Measurements from ENCODE around the gene MEX3A. TPM values are rescaled to one million over a fixed set of nuclear protein-coding genes. Genes with fewer than 3 reads are reported as not detected.

The MEX3A gene
- total RNA-seq, 1 experiment from 2014 or later: 5.0 TPM

DNA sequence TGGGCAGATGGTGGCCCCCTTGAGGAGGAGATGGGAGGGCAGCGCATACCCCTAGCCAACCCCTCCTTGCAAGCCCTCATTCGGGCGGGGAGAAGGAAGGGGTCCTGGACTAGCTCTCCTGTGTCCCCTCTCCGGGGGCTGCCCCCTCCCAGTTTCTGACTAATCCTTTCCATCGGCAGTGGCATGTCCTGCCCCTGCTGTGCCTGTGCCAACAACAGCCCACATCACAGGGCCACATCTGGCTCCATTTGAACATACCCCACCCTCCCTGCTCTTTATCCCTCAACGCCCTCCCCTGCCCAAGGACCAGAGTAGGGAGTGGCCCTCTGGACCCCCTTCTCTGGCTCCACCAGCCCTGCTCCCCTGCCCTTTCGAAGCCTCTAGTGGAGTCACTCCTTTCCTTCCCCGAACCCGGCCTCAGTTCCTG lies 21.3 kb upstream of the MEX3A start:
- peak overlapping the region; percentile 89 for H3K27ac Mint-ChIP-seq (ENCODE audit: unreplicated experiment)
- H3K4me3 Mint-ChIP-seq (ENCODE audit: low read depth, unreplicated experiment): peak overlapping the region; percentile 64
- intact Hi-C loops (cut with micrococcal nuclease; ENCODE audit: unreplicated experiment): no loop called here
- CTCF ChIA-PET: interaction anchor here (19.9 kb wide), 1 partner anchor 24 kb away, joined by 356 read pairs; no protein-coding TSS in a partner anchor
- H3K27me3 Mint-ChIP-seq (ENCODE audit: unreplicated experiment): no peaks in the 10 kb centered on the region
- DNase-seq: peak; percentile 54
- H3K36me3 Mint-ChIP-seq (ENCODE audit: insufficient read depth, unreplicated experiment): peaks cover 36% of the 10 kb centered on the region
- BruUV-seq (replicated peaks): no TSS peak
- no peaks in the 10 kb centered on the region for H3K9me3 Mint-ChIP-seq (ENCODE audit: low read depth, unreplicated experiment)
- H3K4me1 Mint-ChIP-seq (ENCODE audit: low read depth, unreplicated experiment): peaks cover 80% of the 10 kb centered on the region
- TF ChIP-seq, protein P1, sequence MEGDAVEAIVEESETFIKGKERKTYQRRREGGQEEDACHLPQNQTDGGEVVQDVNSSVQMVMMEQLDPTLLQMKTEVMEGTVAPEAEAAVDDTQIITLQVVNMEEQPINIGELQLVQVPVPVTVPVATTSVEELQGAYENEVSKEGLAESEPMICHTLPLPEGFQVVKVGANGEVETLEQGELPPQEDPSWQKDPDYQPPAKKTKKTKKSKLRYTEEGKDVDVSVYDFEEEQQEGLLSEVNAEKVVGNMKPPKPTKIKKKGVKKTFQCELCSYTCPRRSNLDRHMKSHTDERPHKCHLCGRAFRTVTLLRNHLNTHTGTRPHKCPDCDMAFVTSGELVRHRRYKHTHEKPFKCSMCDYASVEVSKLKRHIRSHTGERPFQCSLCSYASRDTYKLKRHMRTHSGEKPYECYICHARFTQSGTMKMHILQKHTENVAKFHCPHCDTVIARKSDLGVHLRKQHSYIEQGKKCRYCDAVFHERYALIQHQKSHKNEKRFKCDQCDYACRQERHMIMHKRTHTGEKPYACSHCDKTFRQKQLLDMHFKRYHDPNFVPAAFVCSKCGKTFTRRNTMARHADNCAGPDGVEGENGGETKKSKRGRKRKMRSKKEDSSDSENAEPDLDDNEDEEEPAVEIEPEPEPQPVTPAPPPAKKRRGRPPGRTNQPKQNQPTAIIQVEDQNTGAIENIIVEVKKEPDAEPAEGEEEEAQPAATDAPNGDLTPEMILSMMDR (IDR thresholded peaks at IDR 0.05; ENCODE audit: unreplicated experiment): no peak

DNA sequence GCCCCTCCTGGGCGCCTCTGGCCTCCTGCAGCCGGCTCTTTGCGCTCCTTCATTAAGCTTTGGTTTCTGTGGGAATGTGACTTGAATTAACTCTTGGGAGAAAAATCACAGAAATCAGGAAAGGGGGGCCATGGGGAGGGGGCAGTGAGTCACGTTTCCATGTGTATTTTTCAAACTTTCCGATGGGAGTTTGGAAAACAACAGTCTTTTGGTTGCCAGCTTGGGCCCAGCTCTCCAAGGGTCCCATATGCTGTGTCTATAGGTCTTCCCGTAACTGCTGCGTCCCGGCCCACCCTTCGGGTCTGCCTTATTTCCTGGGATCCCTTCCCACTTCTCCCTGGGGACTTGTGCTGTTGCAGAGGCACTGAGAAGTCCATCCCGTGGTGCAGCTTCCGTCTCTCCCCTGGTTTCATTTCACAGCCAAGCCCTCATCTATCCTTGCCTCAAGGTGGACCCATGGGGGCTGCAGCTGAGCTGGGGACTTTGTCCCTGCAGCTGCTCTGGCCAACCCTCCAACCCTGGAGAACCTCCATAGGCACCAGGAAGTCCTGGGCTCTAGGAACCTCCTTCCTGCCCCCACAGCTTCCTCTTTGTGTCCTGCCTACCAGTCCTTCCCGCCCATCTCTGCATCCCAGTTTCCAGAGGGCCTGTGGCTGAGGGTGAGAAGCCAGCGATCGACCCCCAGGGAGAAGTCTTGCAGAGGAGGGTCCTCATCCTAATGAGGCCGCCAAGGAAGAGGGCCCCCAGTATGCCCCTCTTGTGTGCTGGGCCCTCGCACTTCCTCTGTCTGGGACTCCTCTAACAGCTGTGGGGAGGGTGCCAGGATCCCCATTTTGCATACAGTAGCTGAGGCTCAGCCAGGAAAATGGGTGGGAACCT lies 20.6 kb upstream of the MEX3A start:
- no peak overlapping the region for H3K4me3 Mint-ChIP-seq (ENCODE audit: low read depth, unreplicated experiment)
- CTCF ChIA-PET: interaction anchor here (1.1 to 19.9 kb wide), 2 partner anchors 25 to 51 kb away, joined by 3 to 356 read pairs; partner anchors contain the start of gene SEMA4A
- TF ChIP-seq, protein P1 (IDR thresholded peaks at IDR 0.05; ENCODE audit: unreplicated experiment): no peak
- BruUV-seq (replicated peaks): no TSS peak
- H3K27ac Mint-ChIP-seq (ENCODE audit: unreplicated experiment): peak overlapping the region; percentile 89
- DNase-seq: no peak
- intact Hi-C loops (cut with micrococcal nuclease; ENCODE audit: unreplicated experiment): no loop called here
- peaks cover 82% of the 10 kb centered on the region for H3K4me1 Mint-ChIP-seq (ENCODE audit: low read depth, unreplicated experiment)
- no peaks in the 10 kb centered on the region for H3K27me3 Mint-ChIP-seq (ENCODE audit: unreplicated experiment)
- no peaks in the 10 kb centered on the region for H3K9me3 Mint-ChIP-seq (ENCODE audit: low read depth, unreplicated experiment)
- H3K36me3 Mint-ChIP-seq (ENCODE audit: insufficient read depth, unreplicated experiment): peaks cover 36% of the 10 kb centered on the region

DNA sequence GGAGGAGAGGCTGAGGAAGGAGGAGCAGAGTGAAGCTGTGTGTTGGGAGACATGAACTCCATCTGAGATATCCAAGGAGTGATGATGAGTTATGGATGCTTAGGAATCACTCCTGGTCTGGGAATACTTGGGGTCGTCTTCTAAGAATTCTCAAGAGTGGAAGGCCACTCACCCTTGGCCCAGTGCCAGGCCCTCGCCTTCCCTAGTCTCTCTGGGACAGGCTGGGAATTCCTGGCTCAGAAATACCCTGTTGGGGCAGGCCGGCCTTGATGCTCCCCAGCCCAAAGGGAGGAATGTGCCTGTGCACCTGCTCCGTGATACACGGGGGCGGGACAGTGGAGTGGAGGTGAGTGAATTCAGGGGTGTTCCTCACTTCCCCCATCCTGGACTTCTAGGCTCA lies 19.6 kb upstream of the MEX3A start:
- TF ChIP-seq, protein P1 (IDR thresholded peaks at IDR 0.05; ENCODE audit: unreplicated experiment): no peak
- no peak overlapping the region for H3K27ac Mint-ChIP-seq (ENCODE audit: unreplicated experiment)
- no peak overlapping the region for H3K4me3 Mint-ChIP-seq (ENCODE audit: low read depth, unreplicated experiment)
- CTCF ChIA-PET: interaction anchor here (1.1 to 19.9 kb wide), 2 partner anchors 26 to 52 kb away, joined by 3 to 356 read pairs; partner anchors contain the start of gene SEMA4A
- H3K36me3 Mint-ChIP-seq (ENCODE audit: insufficient read depth, unreplicated experiment): peaks cover 37% of the 10 kb centered on the region
- BruUV-seq (replicated peaks): no TSS peak
- no peaks in the 10 kb centered on the region for H3K27me3 Mint-ChIP-seq (ENCODE audit: unreplicated experiment)
- peaks cover 77% of the 10 kb centered on the region for H3K4me1 Mint-ChIP-seq (ENCODE audit: low read depth, unreplicated experiment)
- intact Hi-C loops (cut with micrococcal nuclease; ENCODE audit: unreplicated experiment): no loop called here
- no peaks in the 10 kb centered on the region for H3K9me3 Mint-ChIP-seq (ENCODE audit: low read depth, unreplicated experiment)
- no peak for DNase-seq

- no peak for DNase-seq
- CTCF ChIA-PET: interaction anchor here (1.0 to 19.9 kb wide), 2 partner anchors 21 to 27 kb away, joined by 3 to 356 read pairs; no protein-coding TSS in a partner anchor
- no TSS peak for BruUV-seq (replicated peaks)
- intact Hi-C loops (cut with micrococcal nuclease; ENCODE audit: unreplicated experiment): no loop called here
- Mint-ChIP-seq H3K4me3 (ENCODE audit: low read depth, unreplicated experiment) (peak overlapping the region; percentile 0), H3K36me3 (ENCODE audit: insufficient read depth, unreplicated experiment) (peaks cover 34% of the 10 kb centered on the region), H3K9me3 (ENCODE audit: low read depth, unreplicated experiment) (no peaks in the 10 kb centered on the region), H3K27me3 (ENCODE audit: unreplicated experiment) (no peaks in the 10 kb centered on the region), H3K4me1 (ENCODE audit: low read depth, unreplicated experiment) (peaks cover 82% of the 10 kb centered on the region), H3K27ac (ENCODE audit: unreplicated experiment) (peak overlapping the region; percentile 3)
- TF ChIP-seq, protein P1 (IDR thresholded peaks at IDR 0.05; ENCODE audit: unreplicated experiment): no peak
Observed at GRCh38 chr1:156100205-156100995, 18.1 kb upstream of the MEX3A start.

Data from Calu3 (cell line).